Endothelial cell of umbilical vein (primary cell): ENCODE results near the gene FMNL2. TPM values are rescaled to one million over a fixed set of nuclear protein-coding genes. Genes with fewer than 3 reads are reported as not detected.

Source experiments
- BruUV-seq: library from RNA; stranded (reverse); fragments of 400-500 nt; replicated peaks from 2 replicates; lab custom pipeline; 2021; lab: Mats Ljungman, UMichigan
- CTCF ChIA-PET: fragments of 300-600, 350-600 bp; sonication (Branson Sonifier 250); formaldehyde crosslinking; loops from one replicate; lab custom pipeline; 2021; ENCODE audit warnings: antibody characterized with exemption, inconsistent platforms; lab: Charles Lee
- POLR2A ChIA-PET: fragments of 300-600, 350-600 bp; sonication (Branson Sonifier 250); formaldehyde crosslinking; loops from one replicate; lab custom pipeline; 2021; ENCODE audit warnings: antibody characterized with exemption, inconsistent platforms; lab: Charles Lee
- DNase-seq: peaks from one replicate; pipeline ENCODE4 v3.0.0-alpha.2; 2011; ENCODE audit warnings: low read depth, low spot score
- FAIRE-seq: peaks from 2 replicates; lab custom pipeline; 2011; peaks lifted over from hg19 to GRCh38; lab: Jason Lieb, UNC
- H2AFZ ChIP-seq: 2 replicates; pipeline ENCODE4 v1.6.0; 2012; ENCODE audit warnings: low read depth, low read length, control low read depth, inconsistent platforms
- H3K27ac ChIP-seq: 2 replicates; pipeline ENCODE4 v1.5.1; 2011; ENCODE audit warnings: low read depth, mild to moderate bottlenecking, control low read depth, low read length, moderate library complexity; ENCODE audit not compliant: insufficient read depth
- H3K27me3 ChIP-seq, 2 experiments: 2 replicates each; pipeline versions ENCODE4 v1.6.0 to v1.6.1; 2011; ENCODE audit warnings: low read length in 2 of 2, mixed read lengths in 1 of 2; ENCODE audit not compliant: control insufficient read depth in 2 of 2, insufficient read depth in 2 of 2
- H3K36me3 ChIP-seq, 2 experiments: 2 replicates in 1 of 2; 3 replicates in 1 of 2; pipeline ENCODE4 v1.5.1; 2011; ENCODE audit warnings: low read length in 2 of 2, mild to moderate bottlenecking in 1 of 2, moderate library complexity in 1 of 2; ENCODE audit not compliant: control insufficient read depth in 2 of 2, insufficient read depth in 2 of 2; ENCODE audit errors: extremely low read depth in 1 of 2
- H3K4me1 ChIP-seq: 3 replicates; pipeline ENCODE4 v1.5.1; 2011; ENCODE audit warnings: mild to moderate bottlenecking, low read length; ENCODE audit not compliant: control insufficient read depth, insufficient read depth; ENCODE audit errors: extremely low read depth
- H3K4me2 ChIP-seq: 2 replicates; pipeline ENCODE4 v1.6.1; 2011; ENCODE audit warnings: low read length, control low read depth, mixed read lengths; ENCODE audit not compliant: insufficient read depth
- H3K4me3 ChIP-seq, 3 experiments: fragments of 200-600 bp in 1 of 3; sonication (generic), shearing (Covaris generic) in 1 of 3; replicated peaks in 1 of 3; 2 replicates each; pipeline ENCODE4 v1.5.1; 2011 to 2016; ENCODE audit warnings: control low read depth in 3 of 3, low read length in 3 of 3, mild to moderate bottlenecking in 2 of 3, inconsistent platforms in 1 of 3, low read depth in 1 of 3, moderate library complexity in 1 of 3; ENCODE audit not compliant: insufficient read depth in 1 of 3
- H3K79me2 ChIP-seq: 2 replicates; pipeline ENCODE4 v1.6.0; 2012; ENCODE audit warnings: low read length, inconsistent platforms; ENCODE audit not compliant: control insufficient read depth, insufficient read depth
- H3K9ac ChIP-seq: replicated peaks from 2 replicates; pipeline ENCODE3; 2011; ENCODE audit warnings: low read length, control low read depth; ENCODE audit not compliant: insufficient read depth; ENCODE audit errors: extremely low read depth
- H3K9me1 ChIP-seq: replicated peaks from 3 replicates; pipeline ENCODE4 v1.6.0; 2011; ENCODE audit warnings: mild to moderate bottlenecking, low read length; ENCODE audit not compliant: control insufficient read depth, insufficient read depth; ENCODE audit errors: extremely low read depth
- H3K9me3 ChIP-seq: replicated peaks from 2 replicates; pipeline ENCODE4 v1.5.1; 2012; ENCODE audit warnings: low read length, inconsistent platforms; ENCODE audit not compliant: control insufficient read depth, insufficient read depth
- H4K20me1 ChIP-seq: replicated peaks from 2 replicates; pipeline ENCODE3; 2011; ENCODE audit warnings: mild to moderate bottlenecking, low read length; ENCODE audit not compliant: control insufficient read depth, insufficient read depth; ENCODE audit errors: extremely low read depth
- EZH2 ChIP-seq: IDR thresholded peaks from 2 replicates; pipeline ENCODE4 v1.6.1; 2012; ENCODE audit warnings: borderline replicate concordance, low read depth, mild to moderate bottlenecking, moderate library complexity, low read length, inconsistent platforms; ENCODE audit not compliant: severe bottlenecking
- GATA2 ChIP-seq: IDR thresholded peaks from 2 replicates; pipeline ENCODE4 v1.7.0; 2011; ENCODE audit warnings: low read depth, mild to moderate bottlenecking, moderate library complexity, mixed read lengths, low read length; ENCODE audit not compliant: insufficient read length, insufficient read depth
- MYC ChIP-seq: IDR thresholded peaks from one replicate; pipeline ENCODE4 v1.6.1; 2011; ENCODE audit warnings: mild to moderate bottlenecking, low read depth, low read length
- POLR2A ChIP-seq: IDR thresholded peaks from 2 replicates; pipeline ENCODE4 v1.6.1; 2012; ENCODE audit warnings: low read depth, mild to moderate bottlenecking, control low read depth, low read length
- POLR2AphosphoS5 ChIP-seq: IDR thresholded peaks from 2 replicates; pipeline ENCODE4 v1.6.1; 2012; ENCODE audit warnings: low read depth, mild to moderate bottlenecking, control low read depth, low read length, moderate library complexity; ENCODE audit not compliant: insufficient read depth
- dilution Hi-C: fragments of 300-500 bp; cut with MboI; formaldehyde crosslinking; loops from one replicate; pipeline ENCODE4 v1.15.0; 2019; ENCODE audit warnings: low sequenced_read_pairs; ENCODE audit not compliant: extremely low pct_ligation_motif_present
- intact Hi-C: fragments of 100-400 bp; cut with micrococcal nuclease; formaldehyde crosslinking; loops from one replicate; pipeline ENCODE4 v1.10.0; 2022
- polyA plus RNA-seq, 4 experiments: library from polyadenylated mRNA; depleted of rRNA in 3 of 4; stranded (reverse) in 3 of 4; unstranded in 1 of 4; fragments of >200 nt; gene quantifications; 2 replicates each; pipeline versions ENCODE4 v1.2.1 to v1.2.3, GENCODE V29; 2011 to 2012; ENCODE audit warnings: missing spikeins in 1 of 4
- total RNA-seq: library from RNA; stranded (reverse); gene quantifications from 2 replicates; pipeline ENCODE4 v1.2.3, GENCODE V29; 2021
- TF ChIP-seq, protein P1 (sequence below): IDR thresholded peaks from 2 replicates; pipeline ENCODE4 v1.6.1; 2011; ENCODE audit not compliant: insufficient read depth, insufficient read length
- TF ChIP-seq, protein P2 (sequence below), 2 donors: IDR thresholded peaks; 1 replicate in 1 of 2; 2 replicates in 1 of 2; pipeline ENCODE4 v1.5.1; 2011; ENCODE audit warnings: low read length in 2 of 2, mild to moderate bottlenecking in 2 of 2, moderate library complexity in 2 of 2, control low read depth in 1 of 2, inconsistent platforms in 1 of 2, low read depth in 1 of 2; ENCODE audit not compliant: insufficient read depth in 1 of 2; ENCODE audit errors: extremely low read depth in 1 of 2

FMNL2 gene
- total and polyA plus RNA-seq, 2 donors (not counting 3 experiments of a cell fraction or from before 2014, with no cell fraction given): 8.3 to 28.0 TPM

DNA sequence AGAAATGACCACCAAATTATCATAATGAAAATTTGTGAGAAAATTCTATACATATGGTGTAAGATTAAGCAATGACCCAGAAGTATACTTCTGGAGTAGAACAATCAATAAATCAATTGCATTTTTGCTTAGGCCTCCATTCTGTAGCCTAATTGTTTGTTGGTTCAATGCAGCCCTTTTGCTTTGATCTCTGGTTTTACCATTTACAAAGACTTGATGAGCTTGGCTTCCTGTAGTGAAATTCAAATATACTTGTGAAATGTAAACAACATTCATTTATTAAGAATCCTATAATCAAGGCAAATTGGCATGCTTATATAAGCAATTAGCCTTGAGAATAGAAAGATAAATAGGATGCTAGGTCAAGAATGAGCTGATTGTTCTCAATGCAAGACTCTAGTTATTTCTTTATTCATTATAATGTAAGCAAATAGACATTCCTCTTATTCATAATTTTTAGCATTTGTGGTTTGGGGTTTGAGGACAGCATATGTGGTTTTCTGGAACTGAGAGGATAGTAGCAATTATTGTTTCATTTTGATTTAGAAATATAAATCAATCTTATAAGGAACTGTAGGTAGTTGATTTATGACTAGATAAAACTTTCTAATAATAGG is 9.7 kb downstream of the FMNL2 start:
- Histone ChIP-seq H3K9me1 (no peaks in the 10 kb centered on the region), H3K36me3 (no peaks in the 10 kb centered on the region), H3K27ac (no peak overlapping the region), H4K20me1 (peaks cover under 1% of the 10 kb centered on the region), H3K9ac (no peak overlapping the region), H3K4me1 (no peaks in the 10 kb centered on the region), H3K4me2 (no peak overlapping the region), H3K9me3 (no peaks in the 10 kb centered on the region), H3K4me3 (no peak overlapping the region), H2AFZ (no peak overlapping the region), H3K79me2 (peaks cover 37% of the 10 kb centered on the region), H3K27me3 (no peaks in the 10 kb centered on the region)
- TF ChIP-seq GATA2 (no peak), POLR2A (no peak), MYC (no peak), POLR2AphosphoS5 (no peak), EZH2 (no peak)
- TF ChIP-seq, protein P1, sequence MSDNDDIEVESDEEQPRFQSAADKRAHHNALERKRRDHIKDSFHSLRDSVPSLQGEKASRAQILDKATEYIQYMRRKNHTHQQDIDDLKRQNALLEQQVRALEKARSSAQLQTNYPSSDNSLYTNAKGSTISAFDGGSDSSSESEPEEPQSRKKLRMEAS: no peak
- TF ChIP-seq, protein P2, sequence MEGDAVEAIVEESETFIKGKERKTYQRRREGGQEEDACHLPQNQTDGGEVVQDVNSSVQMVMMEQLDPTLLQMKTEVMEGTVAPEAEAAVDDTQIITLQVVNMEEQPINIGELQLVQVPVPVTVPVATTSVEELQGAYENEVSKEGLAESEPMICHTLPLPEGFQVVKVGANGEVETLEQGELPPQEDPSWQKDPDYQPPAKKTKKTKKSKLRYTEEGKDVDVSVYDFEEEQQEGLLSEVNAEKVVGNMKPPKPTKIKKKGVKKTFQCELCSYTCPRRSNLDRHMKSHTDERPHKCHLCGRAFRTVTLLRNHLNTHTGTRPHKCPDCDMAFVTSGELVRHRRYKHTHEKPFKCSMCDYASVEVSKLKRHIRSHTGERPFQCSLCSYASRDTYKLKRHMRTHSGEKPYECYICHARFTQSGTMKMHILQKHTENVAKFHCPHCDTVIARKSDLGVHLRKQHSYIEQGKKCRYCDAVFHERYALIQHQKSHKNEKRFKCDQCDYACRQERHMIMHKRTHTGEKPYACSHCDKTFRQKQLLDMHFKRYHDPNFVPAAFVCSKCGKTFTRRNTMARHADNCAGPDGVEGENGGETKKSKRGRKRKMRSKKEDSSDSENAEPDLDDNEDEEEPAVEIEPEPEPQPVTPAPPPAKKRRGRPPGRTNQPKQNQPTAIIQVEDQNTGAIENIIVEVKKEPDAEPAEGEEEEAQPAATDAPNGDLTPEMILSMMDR (IDR thresholded peaks at IDR 0.05; ENCODE audit: extremely low read depth in 1 of 2, insufficient read depth in 1 of 2, low read depth in 1 of 2, low read length in 2 of 2): no peak
- ChIA-PET POLR2A (no interaction called here), CTCF (no interaction called here)
- BruUV-seq: no TSS peak
- dilution Hi-C loops: no loop called here
- FAIRE-seq (no peak), DNase-seq (no peak)
- intact Hi-C loops: no loop called here
